Esophagus muscularis mucosa (tissue), 3 donors: ENCODE measurements around the gene MAP7D1.

Experiments used
- POLR2A ChIP-seq: fragments of 450-650 bp; IDR thresholded peaks from one replicate; pipeline ENCODE4 v1.6.1; 2017; ENCODE audit warnings: antibody characterized with exemption, moderate library complexity, mild to moderate bottlenecking, low read depth
- POLR2AphosphoS5 ChIP-seq, 2 donors: sonication (generic); formaldehyde crosslinking; IDR thresholded peaks; one replicate each; pipeline ENCODE4 v1.6.1; 2017; ENCODE audit warnings: antibody characterized with exemption in 2 of 2
- TF ChIP-seq, protein P1 (sequence below), 3 experiments: fragments of 200-600 bp in 2 of 3; fragments of 450-650 bp in 1 of 3; sonication (generic) in 2 of 3; IDR thresholded peaks; one replicate each; pipeline ENCODE4 v1.5.1; 2017 to 2019; ENCODE audit warnings: antibody characterized with exemption in 3 of 3, mild to moderate bottlenecking in 2 of 3, moderate library complexity in 1 of 3

DNA sequence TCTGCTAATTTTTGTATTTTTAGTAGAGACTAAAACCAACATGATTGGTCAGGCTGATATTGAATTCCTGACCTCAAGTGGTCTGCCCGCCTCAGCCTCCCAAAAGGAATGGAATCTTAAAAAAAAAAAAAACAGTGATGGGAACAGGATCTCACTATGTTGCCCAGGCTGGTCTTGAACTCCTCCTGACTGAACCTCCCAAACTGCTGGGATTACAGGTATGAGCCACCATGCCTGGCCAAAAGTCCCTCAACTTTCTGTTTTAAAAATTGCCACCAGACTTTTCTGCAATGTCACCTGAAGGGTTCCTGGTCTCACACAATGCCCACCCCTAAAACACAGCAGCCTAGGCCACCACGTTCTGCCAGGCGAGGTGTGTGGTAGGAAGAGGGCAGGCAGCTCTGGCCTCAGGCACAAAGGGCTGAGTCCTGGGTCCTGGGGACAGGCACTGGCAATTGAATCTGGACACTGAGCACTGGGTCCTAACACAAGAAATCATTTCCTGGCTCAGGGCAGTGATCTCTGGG, 47.1 kb downstream of the MAP7D1 start:
- TF ChIP-seq, protein P1, sequence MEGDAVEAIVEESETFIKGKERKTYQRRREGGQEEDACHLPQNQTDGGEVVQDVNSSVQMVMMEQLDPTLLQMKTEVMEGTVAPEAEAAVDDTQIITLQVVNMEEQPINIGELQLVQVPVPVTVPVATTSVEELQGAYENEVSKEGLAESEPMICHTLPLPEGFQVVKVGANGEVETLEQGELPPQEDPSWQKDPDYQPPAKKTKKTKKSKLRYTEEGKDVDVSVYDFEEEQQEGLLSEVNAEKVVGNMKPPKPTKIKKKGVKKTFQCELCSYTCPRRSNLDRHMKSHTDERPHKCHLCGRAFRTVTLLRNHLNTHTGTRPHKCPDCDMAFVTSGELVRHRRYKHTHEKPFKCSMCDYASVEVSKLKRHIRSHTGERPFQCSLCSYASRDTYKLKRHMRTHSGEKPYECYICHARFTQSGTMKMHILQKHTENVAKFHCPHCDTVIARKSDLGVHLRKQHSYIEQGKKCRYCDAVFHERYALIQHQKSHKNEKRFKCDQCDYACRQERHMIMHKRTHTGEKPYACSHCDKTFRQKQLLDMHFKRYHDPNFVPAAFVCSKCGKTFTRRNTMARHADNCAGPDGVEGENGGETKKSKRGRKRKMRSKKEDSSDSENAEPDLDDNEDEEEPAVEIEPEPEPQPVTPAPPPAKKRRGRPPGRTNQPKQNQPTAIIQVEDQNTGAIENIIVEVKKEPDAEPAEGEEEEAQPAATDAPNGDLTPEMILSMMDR (IDR thresholded peaks at IDR 0.05) = no peak
- TF ChIP-seq POLR2A (no peak), POLR2AphosphoS5 (IDR thresholded peaks at IDR 0.05) (no peak)
